GM19240 (cell line): ENCODE data around the gene SYT8.
"Not testable (repeated sequence)": the region's sequence is repeated elsewhere in the genome, so short reads cannot be mapped to it uniquely, and the experiment has no call there.

Experiments used
- DNase-seq: peaks from one replicate; pipeline ENCODE4 v3.0.0; 2011; ENCODE audit warnings: low spot score; ENCODE audit not compliant: insufficient read length

Gene SYT8

GRCh38 chr11:1872267-1872985 is 37.6 kb downstream of the SYT8 start:
- DNase-seq: no peak

- no peak for DNase-seq
Observed at GRCh38 chr11:1873048-1873812, 38.4 kb downstream of the SYT8 start.

DNA sequence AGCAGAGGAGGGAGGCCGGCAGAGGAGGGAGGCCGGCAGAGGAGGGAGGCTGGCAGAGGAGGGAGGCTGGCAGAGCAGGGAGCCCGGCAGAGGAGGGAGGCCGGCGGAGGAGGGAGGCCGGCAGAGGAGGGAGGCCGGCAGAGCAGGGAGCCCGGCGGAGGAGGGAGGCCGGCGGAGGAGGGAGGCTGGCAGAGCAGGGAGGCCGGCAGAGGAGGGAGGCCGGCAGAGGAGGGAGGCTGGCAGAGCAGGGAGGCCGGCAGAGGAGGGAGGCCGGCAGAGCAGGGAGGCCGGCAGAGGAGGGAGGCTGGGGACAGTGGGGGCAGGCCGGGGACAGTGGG is 39.0 kb downstream of the SYT8 start:
- DNase-seq: not testable (repeated sequence)

DNA sequence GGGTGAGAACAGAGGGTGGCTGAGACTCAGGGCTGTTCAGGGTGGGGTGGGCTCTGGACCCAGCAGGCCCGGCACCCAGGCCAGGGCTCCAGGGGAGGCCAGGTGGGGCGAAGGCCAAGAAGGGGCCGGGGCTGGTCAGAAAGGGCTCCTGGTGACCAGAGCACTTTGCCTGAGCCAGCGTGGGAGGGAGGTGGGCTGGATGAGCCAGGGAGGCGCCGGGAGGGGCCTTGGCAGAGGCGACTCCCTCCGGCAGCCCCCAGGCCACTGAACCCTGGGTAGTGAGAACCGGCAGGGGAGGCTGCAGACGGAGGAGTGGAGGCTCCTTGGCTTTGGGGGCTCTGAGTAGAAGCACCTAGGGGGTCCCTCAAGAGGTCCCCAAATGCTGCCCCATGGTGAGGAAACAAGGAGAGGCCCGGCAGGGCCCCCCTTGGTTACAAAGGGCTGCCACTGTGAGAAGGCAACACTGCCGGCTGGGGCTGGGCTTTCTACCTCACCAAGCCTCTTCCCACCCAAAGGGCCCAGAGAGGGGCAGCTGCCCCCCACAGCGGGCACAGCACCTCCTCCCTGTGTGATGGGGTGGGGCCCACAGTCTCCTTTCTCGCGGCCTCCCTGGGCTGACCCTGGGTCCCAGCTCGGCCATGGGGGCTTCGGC is 39.8 kb downstream of the SYT8 start:
- not testable (repeated sequence) for DNase-seq

DNA sequence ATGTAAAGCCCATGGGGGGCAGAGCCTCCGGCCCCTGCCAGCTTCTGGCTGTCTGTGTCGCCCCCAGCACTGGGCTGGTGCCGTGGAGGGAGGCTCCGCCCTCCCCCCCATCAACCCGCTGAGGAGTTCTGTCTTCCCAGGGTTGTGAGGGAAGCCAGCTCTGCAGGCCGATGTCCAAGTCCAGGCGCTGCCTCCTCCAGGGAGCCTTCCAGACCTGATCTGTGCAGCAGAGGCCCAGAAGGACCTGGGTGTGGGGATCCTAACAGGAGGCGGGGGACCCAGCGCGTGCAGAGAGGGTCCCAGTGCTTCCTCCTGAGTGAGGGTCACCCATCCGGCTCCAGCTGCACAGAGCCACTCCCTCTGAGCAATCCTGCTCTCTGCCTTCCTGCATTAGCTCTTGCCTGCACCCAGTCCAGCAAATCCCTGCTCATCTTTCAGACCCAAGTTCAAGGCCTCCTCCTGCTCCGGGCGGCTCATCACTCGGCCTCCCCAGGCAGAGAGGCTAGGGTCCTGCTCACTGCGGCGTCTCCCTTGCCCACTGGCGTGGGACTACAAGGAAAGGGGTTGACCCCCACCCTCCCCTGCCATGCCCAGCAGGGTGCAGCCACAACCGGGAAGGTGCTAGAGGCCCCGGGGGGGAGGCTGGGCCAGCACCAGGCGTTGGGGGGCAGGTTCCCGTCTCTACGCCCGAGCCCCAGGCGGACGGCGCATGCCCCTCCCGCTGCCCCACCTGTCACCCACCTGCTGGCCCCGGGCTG is 40.5 kb downstream of the SYT8 start:
- DNase-seq: no peak

DNA sequence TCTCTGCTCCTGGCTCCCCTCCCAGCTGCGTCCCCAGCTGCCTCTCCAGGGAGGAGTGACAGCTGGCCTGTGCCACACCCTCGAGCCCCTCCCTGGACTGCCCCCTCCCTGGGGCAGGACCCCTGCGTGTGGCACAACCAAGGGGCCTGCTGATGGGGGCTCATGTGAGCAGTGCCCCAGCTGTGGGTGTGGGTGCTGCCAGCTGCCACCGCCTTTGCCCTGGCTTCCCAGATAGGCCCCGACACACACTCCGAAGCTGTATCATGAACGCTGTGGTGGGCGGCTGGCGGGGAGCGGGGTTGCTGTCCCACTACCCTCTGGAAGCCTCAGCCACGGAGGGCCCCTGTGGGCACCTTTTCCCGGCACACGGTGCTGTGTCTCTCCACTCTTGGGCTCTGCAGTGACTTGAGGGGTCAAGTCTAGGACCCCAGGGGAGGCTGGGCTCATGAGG is 41.1 kb downstream of the SYT8 start:
- not testable (repeated sequence) for DNase-seq

DNA sequence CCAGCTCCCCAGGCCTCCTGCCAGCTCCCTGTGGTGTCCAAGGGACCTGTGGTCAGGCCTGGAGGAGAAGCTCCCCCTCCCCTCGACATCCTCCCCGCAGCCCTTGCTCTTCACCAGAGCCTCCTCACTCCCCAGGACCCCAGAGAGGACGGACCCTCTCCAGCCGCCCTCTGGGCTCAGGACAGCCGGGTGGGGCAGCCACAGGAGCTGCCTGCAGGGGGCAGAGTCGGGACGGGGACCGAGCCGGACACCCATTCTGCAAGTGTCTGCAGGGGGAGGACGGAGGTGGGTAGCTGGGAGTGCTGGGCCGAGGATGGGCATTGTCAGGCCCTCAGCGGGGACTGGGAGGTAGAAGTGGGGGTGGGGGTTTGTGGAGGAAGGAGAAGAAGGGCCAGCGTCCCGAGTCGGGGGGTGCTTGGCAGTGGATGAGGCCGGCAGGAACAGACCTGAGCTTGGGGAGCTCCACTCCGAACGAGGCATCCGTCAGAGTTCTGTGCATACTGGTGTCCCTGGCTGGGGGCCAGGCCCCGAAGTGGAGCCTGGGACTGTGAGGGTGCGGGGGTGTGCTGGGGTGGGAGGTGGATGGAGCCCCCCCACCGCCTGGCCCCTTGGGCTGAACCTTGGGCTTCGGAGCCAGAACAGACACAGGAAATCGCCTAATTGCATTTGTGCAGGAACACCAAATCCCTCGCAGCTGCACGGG is 41.7 kb downstream of the SYT8 start:
- no peak for DNase-seq

DNA sequence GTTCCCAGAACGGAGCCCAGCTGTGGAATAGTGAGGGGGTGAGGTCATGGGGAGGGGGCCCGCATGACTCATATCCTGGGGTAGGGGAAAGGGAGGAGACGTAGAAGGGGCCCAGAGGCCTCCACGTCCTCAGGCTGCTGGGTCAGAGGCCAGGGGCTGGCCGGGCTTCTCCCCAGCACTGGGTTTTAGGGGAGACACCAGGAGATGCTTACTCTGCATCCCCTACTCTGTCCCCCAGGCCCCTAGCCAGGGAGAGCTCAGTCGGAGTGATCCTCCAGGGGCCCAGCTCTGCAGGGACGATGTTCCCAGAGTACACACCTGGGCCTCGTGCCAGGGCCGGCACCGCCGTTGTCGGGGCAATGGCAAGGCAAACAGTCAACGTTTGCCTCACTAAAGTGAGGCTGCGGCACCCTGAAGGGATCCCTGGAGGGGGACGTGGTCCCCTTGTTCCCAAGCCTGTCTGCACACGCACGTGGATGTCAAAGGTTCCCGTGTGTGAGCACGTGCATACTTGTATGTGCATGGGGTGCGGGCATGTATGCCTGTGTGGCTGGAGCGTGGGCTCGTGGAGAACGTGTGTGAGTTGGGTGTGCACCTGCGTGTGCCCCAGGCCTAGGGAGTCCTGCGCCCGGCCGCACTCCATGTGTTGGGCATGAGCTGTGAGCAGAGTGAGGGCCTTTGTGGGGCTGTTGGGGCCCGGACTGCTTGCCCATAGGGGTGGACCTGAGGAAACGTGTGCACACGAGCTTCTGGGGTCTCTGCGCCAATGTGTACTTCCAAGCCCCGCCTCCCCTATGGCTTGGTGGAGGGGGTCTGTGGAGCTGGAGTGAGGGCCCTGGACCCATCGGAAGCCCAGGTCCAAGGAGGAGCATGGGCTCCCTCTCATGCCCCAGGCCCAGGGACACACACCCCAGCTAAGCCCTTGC is 42.7 kb downstream of the SYT8 start:
- DNase-seq: no peak

- no peak for DNase-seq
Observed at GRCh38 chr11:1878137-1879031, 43.6 kb downstream of the SYT8 start.

DNA sequence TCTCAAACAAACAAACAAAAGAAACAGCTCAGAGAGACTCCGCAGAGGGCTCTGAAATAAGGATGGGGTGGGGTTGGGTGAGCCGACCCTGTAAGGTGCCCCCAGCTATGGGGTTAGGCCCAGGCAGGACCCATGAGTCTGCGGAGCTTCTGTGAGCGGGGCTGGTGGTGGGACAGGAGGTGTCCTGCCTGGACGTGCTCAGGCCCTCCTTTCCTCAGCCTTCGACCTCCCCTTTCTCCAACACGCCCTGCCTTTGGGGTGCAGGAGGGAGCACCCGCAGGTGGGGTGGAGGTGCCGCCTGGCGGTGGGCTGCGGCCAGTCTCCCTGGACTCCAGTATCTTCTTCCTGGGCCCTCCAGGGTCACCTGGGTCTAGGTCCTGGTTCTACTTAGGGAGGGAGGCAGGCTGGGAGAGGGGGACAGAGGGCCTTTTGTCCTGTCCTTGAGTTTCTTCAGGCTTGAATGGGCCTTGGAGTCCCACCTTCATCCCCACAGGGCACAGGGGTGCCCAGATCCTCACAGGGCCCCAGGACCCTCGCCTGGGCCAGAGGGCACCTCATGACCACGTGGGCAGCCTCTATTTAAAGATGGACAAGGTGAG is 44.7 kb downstream of the SYT8 start:
- DNase-seq: no peak

DNA sequence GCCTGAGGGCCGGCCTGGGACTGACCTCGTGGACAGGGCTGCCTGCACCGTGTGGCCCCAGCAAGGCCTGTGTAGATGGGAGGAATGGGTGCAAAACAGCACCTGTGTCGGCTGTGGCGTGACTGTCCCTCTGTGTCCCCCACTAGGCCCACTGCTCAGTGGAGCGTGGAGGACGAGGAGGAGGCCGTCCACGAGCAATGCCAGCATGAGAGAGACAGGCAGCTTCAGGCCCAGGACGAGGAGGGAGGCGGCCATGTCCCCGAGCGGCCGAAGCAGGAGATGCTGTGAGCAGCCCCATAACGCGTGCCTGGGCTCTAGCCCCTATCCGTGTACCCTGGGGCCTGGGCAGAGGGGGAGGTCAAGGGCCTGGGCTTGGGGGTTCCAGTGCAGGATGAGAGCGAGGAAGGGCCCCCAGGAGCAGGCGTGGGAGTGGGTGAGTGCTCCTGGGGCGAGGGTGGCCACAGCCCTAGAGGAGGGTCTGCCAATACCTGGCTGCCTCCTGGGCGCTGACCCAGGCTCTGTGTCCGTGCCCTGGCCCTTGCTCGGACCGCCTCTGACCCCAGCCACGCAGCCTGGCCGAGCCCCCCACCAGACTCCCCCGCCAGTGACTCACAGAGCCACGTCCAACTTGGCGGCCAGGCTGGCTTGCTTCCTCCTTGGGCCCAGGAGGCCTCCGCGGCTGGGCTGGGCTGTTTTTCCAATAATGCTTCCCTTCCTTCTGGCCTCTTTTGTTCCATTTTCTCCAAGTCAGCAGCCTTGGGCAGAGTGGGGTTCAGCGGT is 45.3 kb downstream of the SYT8 start:
- DNase-seq: no peak

DNA sequence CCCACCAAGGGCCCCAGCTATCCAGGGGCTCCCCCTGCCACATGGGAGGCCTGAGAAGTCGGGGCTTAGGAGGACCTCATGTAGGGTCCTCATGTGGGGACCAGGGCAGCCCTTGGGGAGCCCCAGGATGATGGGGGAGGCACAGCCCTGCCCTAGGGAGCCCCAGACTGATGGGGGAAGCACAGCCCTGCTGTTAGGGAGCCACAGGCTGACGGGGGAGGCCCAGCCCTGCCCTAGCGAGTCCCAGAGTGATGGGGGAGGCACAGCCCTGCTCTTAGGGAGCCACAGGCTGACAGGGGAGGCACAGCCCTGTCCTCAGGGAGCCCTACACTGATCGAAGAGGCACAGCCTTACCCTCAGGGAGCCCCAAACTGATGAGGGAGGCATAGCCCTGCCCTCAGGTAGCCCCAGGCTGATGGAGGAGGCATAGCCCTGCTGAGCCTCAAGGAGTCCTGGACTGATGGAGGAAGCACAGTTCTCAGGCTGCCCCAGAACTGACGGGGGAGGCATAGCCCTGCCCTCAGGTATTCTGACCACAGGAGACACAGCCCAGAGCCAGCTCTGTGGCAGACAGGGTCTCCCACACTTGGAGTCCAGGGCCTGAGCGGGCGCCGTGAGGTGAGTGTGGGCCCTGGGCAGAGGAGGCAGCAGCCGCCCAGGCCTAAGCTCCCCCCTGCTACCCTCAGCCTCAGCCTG is 46.1 kb downstream of the SYT8 start:
- no peak for DNase-seq

- DNase-seq: no peak
Observed at GRCh38 chr11:1881442-1882264, 46.9 kb downstream of the SYT8 start.

DNA sequence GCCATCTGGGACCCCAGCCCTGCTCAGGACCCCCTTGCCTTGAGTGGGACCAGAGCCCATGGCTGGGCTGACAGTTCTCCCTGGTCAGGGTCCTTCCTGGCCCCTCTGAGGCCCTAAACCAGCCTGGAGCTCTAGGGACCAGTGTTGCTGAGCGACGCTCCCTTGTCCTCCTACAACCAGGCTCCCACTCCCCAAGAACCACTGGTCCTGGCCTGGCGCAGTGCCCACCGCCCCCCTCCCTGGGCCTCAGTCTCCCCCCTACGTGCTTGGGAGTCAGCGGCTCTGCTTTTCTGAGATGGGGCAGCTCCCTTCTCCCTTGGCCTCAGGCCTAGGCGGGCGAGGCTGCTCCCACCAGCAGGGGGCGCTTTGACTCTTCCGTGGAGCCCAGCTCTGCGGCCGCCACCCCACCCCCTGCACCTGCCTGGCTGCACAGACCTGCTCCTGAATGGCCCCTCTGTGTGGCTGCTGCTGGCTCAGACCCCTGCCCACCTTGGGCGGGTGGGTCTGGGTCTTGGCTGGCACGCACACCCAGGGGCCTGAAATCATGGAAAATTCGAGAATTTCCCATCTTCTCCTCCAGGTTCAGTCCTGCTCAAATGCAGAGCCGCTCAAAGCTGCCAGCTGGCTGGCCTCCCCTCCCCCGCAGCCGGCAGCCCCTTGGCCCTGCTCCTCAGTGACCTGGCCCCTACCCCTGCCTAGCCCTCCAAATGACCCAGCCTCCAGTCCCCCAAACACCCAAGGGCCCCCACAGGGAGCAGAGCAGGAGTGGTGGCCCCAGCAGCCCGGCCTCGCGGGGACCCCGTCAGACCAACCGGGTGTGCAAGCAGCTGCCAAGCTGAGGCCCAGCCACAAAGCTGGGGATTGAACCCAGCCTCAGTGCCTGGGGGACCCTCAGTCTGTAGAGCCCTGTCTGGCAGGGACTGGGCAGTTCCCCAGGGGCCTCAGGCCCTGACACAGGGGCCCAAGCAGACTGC is 47.8 kb downstream of the SYT8 start:
- peak; percentile 91 for DNase-seq
